HFFc6 (cell line): ENCODE measurements around the gene CSN3. TPM values are rescaled to one million over a fixed set of nuclear protein-coding genes. Genes with fewer than 3 reads are reported as not detected.

Experiments
- DNase-seq: peaks from one replicate; pipeline ENCODE4 v3.0.0-alpha.2; 2018
- H3K27ac Mint-ChIP-seq: 2 replicates; pipeline ENCODE4 v1.8.0; 2020; ENCODE audit warnings: mild to moderate bottlenecking, mixed read lengths
- H3K27me3 Mint-ChIP-seq: 2 replicates; pipeline ENCODE4 v1.8.0; 2021; ENCODE audit warnings: mild to moderate bottlenecking, moderate library complexity, mixed read lengths; ENCODE audit not compliant: insufficient read depth
- H3K36me3 Mint-ChIP-seq: 2 replicates; pipeline ENCODE4 v1.8.0; 2021; ENCODE audit warnings: low read depth, mixed read lengths
- H3K4me1 Mint-ChIP-seq: 2 replicates; pipeline ENCODE4 v1.8.0; 2020; ENCODE audit warnings: low read depth, mixed read lengths
- H3K4me3 Mint-ChIP-seq: 2 replicates; pipeline ENCODE4 v1.8.0; 2020; ENCODE audit warnings: mild to moderate bottlenecking, moderate library complexity, mixed read lengths
- H3K9me3 Mint-ChIP-seq: 2 replicates; pipeline ENCODE4 v1.8.0; 2020; ENCODE audit warnings: mild to moderate bottlenecking, mixed read lengths
- total RNA-seq, 6 experiments: library from RNA; stranded (reverse); fragmentation: NEBNext Ultra II Directional; extraction: Animal tissue kit (Norgen Biotek cat#: 25700); gene quantifications; 2 replicates in 1 of 6; 3 replicates in 5 of 6; pipeline ENCODE4 v1.2.3, GENCODE V29; 2021
- TF ChIP-seq, protein P1 (sequence below): fragments of 200-600 bp; sonication (generic); IDR thresholded peaks from 2 replicates; pipeline ENCODE4 v1.5.0; 2021; ENCODE audit warnings: antibody characterized with exemption, mild to moderate bottlenecking

The CSN3 gene
- total RNA-seq, 6 experiments from 2014 or later, result not detected

- no peak for DNase-seq
- Mint-ChIP-seq H3K4me1 (no peaks in the 10 kb centered on the region), H3K4me3 (no peak overlapping the region), H3K9me3 (peaks cover 16% of the 10 kb centered on the region), H3K36me3 (no peaks in the 10 kb centered on the region; the same call in 1 of the 2 replicates), H3K27ac (no peak overlapping the region), H3K27me3 (no peaks in the 10 kb centered on the region)
- TF ChIP-seq, protein P1, sequence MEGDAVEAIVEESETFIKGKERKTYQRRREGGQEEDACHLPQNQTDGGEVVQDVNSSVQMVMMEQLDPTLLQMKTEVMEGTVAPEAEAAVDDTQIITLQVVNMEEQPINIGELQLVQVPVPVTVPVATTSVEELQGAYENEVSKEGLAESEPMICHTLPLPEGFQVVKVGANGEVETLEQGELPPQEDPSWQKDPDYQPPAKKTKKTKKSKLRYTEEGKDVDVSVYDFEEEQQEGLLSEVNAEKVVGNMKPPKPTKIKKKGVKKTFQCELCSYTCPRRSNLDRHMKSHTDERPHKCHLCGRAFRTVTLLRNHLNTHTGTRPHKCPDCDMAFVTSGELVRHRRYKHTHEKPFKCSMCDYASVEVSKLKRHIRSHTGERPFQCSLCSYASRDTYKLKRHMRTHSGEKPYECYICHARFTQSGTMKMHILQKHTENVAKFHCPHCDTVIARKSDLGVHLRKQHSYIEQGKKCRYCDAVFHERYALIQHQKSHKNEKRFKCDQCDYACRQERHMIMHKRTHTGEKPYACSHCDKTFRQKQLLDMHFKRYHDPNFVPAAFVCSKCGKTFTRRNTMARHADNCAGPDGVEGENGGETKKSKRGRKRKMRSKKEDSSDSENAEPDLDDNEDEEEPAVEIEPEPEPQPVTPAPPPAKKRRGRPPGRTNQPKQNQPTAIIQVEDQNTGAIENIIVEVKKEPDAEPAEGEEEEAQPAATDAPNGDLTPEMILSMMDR, result no peak
Observed at GRCh38 chr4:70243091-70243490, 694 bp downstream of the CSN3 start.

- Mint-ChIP-seq H3K27ac (no peak overlapping the region), H3K36me3 (no peaks in the 10 kb centered on the region)
Observed at GRCh38 chr4:70251250-70251944, 9.0 kb downstream of the CSN3 start.

DNA sequence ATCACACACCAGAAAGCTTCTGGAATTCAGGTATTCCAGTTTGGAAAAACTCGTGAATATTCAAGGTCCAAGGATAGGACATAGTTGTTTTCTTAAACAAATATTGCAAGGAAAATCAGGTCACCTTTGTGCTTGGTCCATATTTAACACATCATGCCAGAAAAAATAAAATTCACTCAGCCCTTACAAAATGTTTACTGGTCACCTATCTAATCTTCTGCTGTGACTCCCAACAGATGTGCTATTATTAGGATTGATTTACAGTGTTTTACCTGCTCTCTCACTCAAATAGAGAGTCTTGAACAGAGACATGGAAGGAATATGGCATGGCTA is 9.5 kb downstream of the CSN3 start:
- peaks cover 15% of the 10 kb centered on the region for H3K9me3 Mint-ChIP-seq
- TF ChIP-seq, protein P1, result no peak
- DNase-seq, result no peak
- no peak overlapping the region for H3K4me3 Mint-ChIP-seq
- H3K4me1 Mint-ChIP-seq, result no peaks in the 10 kb centered on the region
- peaks cover 1% of the 10 kb centered on the region; the same call in 1 of the 2 replicates for H3K27me3 Mint-ChIP-seq
- H3K36me3 Mint-ChIP-seq, result no peaks in the 10 kb centered on the region
- H3K27ac Mint-ChIP-seq, result no peak overlapping the region

More at GRCh38 chr4:70251250-70251944, 9.0 kb downstream of the CSN3 start:
- Mint-ChIP-seq H3K9me3 (peaks cover 15% of the 10 kb centered on the region), H3K4me1 (no peaks in the 10 kb centered on the region), H3K4me3 (no peak overlapping the region), H3K27me3 (peaks cover 1% of the 10 kb centered on the region; the same call in 1 of the 2 replicates)
- no peak for DNase-seq
- TF ChIP-seq, protein P1, result no peak

DNA sequence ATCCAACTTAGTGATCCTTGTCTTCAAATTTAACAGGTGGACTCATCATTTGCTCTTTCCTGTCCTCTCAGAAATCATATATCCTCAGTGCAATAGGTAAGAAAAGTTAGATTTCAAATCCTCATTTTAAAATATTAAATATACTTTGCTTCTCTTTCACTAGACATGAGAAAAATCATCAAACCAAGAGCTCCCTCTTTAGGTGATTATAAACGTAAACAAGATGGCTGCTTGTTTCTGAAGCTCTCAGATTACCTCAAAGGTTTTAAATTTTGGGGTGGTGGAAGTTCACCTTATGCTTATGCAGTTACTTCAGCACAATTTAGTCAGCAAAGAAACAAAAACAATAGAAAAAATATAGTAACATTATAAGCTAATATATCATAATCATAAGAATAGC is 27.3 kb downstream of the CSN3 start:
- no peak for DNase-seq
- Mint-ChIP-seq H3K27ac (no peak overlapping the region), H3K4me3 (no peak overlapping the region), H3K9me3 (peaks cover 20% of the 10 kb centered on the region), H3K36me3 (no peaks in the 10 kb centered on the region), H3K4me1 (no peaks in the 10 kb centered on the region), H3K27me3 (no peaks in the 10 kb centered on the region)
- TF ChIP-seq, protein P1, result no peak

DNA sequence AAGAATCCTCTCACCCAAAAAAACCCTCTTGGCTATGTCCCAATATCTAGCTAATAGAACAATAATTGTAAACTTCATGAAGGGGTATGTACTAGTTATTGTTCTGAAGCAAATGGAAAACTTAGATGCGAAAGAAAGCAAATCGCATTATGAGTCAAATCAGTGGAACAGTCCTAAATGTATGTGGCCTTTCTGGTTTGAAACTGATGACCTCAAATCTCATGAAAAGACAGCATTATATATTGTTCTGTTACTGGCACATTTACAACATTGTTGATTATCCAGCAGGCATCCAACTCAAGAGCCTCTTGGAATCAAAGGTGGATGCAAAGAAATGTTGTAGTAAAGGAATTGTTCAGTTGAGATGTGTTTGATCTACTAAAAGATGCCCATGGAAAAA is 34.7 kb downstream of the CSN3 start:
- no peaks in the 10 kb centered on the region for H3K27me3 Mint-ChIP-seq
- TF ChIP-seq, protein P1, result no peak
- H3K4me3 Mint-ChIP-seq, result no peak overlapping the region
- peaks cover 22% of the 10 kb centered on the region for H3K9me3 Mint-ChIP-seq
- no peak overlapping the region for H3K27ac Mint-ChIP-seq
- no peaks in the 10 kb centered on the region for H3K36me3 Mint-ChIP-seq
- DNase-seq, result no peak
- no peaks in the 10 kb centered on the region for H3K4me1 Mint-ChIP-seq
